Endothelial cell of hepatic sinusoid (primary cell): ENCODE results near the gene OGA.

ENCODE experiments used
- in situ Hi-C: cut with HindIII; loops from 2 replicates; pipeline ENCODE4 v1.10.0; 2017; ENCODE audit warnings: low sequenced_read_pairs

The OGA gene

GRCh38 chr10:101837748-101838147, 19.5 kb upstream of the OGA start:
- in situ Hi-C loops: no loop called here

- in situ Hi-C loops: no loop called here
Observed at GRCh38 chr10:101835362-101835761, 17.1 kb upstream of the OGA start.

GRCh38 chr10:101834341-101834740, 16.1 kb upstream of the OGA start:
- in situ Hi-C loops: no loop called here

- in situ Hi-C loops: no loop called here
Observed at GRCh38 chr10:101833466-101833865, 15.2 kb upstream of the OGA start.

GRCh38 chr10:101832325-101832771, 14.1 kb upstream of the OGA start:
- in situ Hi-C loops: no loop called here

GRCh38 chr10:101831169-101831811, 13.0 kb upstream of the OGA start:
- in situ Hi-C loops: no loop called here

- in situ Hi-C loops: no loop called here
Observed at GRCh38 chr10:101830322-101831168, 12.3 kb upstream of the OGA start.

- in situ Hi-C loops: no loop called here
Observed at GRCh38 chr10:101829561-101830315, 11.5 kb upstream of the OGA start.

GRCh38 chr10:101828766-101829551, 10.7 kb upstream of the OGA start:
- in situ Hi-C loops: no loop called here

GRCh38 chr10:101827919-101828600, 9.8 kb upstream of the OGA start:
- in situ Hi-C loops: no loop called here

- in situ Hi-C loops: no loop called here
Observed at GRCh38 chr10:101826852-101827434, 8.7 kb upstream of the OGA start.

GRCh38 chr10:101824736-101825135, 6.5 kb upstream of the OGA start:
- in situ Hi-C loops: no loop called here

- in situ Hi-C loops: no loop called here
Observed at GRCh38 chr10:101818872-101819633, 809 bp upstream of the OGA start.

GRCh38 chr10:101817337-101818118, 716 bp downstream of the OGA start:
- in situ Hi-C loops: no loop called here

GRCh38 chr10:101816913-101817336, 1.3 kb downstream of the OGA start:
- in situ Hi-C loops: no loop called here

- in situ Hi-C loops: no loop called here
Observed at GRCh38 chr10:101816376-101816775, 1.9 kb downstream of the OGA start.

- in situ Hi-C loops: no loop called here
Observed at GRCh38 chr10:101814466-101815071, 3.7 kb downstream of the OGA start.

- in situ Hi-C loops: no loop called here
Observed at GRCh38 chr10:101812606-101813005, 5.6 kb downstream of the OGA start.
